GM10847 (cell line): Measurements from ENCODE around the gene IPO11.

ENCODE experiments used
- POLR2A ChIP-seq: IDR thresholded peaks from 2 replicates; pipeline ENCODE4 v1.6.1; 2011; ENCODE audit not compliant: insufficient read length; ENCODE audit errors: extremely low read depth

Gene IPO11

DNA sequence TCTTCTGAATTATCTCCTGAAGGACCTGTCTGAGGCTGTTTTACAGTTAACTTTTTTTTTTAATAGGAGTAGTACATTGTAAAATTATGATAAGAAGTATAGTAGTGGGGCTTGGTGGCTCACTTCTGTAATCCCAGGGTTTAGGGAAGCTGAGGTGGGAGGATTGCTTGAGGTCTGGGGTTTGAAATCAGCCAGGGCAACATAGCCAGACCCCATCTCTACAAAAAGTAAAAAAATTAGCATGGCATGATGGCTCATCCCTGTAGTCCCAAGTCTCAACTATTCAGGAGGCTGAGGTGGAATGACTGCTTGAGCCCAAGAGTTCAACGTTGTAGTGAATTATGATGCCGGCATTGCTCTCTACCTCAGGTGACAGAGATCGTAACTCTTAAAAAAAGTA is 7.0 kb downstream of the IPO11 start:
- no peak for TF ChIP-seq POLR2A

DNA sequence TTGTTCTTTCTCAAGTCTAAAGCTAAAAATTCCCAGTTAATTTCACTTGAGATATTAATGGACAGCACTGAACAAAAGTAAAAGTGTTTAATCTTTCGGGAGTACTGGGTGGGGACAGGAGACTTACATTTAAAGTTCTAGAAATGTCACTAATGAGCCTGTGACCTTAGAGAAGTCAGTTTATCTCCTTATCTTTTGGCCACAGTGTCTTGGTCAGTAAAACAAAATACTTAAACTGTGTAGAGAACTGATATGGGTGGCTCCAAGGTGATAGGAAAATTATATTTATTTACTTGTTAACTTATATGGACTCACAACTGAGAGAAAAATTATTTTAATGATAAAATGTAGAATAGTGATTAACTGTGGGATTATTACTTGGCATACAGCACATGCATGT is 8.9 kb downstream of the IPO11 start:
- TF ChIP-seq POLR2A = no peak

DNA sequence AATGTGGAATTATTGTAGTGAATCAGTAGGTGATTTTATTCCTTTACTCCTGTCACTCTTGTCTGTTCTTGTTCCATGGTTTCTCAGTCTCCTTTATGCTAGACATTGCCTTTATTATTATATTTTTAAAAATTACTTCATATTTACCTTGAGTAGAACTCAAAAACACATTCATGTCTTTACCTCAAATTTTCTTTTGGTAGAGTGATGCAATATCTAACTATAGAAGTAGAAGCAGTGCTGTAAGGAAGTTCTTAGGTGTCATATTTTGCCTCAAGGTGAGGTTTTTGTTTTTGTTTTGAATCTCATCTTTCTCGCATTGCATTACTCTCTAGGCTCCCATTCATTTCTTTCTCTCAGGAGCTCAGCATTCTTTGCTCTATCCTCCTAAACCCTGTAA is 12.2 kb downstream of the IPO11 start:
- TF ChIP-seq POLR2A = no peak

DNA sequence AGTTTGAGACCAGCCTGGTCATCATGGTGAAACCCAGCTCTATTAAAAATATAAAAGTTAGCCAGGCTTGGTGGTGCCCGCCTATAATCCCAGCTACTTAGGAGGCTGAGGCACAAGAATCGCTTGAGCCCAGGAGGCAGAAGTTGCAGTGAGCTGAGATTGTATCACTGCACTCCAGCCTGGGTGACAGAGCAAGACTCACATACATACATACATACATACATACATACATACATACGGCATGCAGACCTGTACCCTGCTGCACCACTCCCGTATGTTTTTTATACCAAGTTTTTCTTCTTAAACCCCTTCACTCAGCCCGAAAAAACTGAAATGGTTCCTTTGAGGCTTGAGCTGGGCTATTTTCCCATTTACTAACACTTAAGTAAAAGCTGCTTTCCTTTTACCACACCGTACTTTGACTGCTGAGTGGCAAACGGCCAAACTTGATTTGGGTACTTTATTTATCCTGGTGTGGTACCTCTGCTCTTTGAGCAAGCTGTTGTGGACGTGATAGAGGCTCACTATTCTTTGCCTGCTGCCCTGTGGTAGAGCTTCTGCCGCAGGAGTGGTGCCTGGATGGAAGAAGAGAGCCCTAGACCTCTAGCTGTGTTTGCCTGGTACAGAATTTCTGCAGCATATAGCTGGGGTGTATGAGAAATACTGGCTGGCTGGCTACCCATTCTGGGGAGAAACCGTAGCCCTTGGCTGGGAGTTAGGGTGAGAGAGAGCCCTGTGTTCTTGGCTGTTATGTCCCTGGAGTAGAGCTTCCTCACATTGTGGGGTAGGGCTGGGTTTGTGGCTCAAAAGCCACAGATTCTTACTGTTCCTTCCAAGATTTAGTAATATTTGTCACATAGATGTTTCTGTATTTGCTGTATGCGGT is 19.4 kb downstream of the IPO11 start:
- TF ChIP-seq POLR2A = no peak

DNA sequence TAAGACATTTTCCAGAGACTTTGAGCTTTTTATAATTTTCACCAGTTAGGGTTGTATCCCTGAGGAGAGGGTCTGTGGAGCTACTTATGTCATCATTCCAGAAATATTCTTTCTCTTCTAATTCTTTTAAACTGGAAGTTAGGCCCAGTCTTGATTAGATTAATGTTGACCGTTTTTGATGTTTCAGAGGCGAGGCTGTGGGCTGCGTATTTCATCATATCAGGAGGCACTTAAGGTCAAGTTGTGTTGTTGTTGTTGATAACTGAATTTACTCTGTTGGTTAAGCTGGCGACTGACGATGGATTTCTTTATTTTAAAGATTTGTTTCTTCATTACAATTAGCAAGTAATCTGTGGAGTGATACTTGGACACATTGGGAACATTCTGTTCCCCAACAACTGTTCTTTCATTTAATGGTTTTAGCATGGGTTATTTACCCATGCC is 20.1 kb downstream of the IPO11 start:
- TF ChIP-seq POLR2A = no peak

DNA sequence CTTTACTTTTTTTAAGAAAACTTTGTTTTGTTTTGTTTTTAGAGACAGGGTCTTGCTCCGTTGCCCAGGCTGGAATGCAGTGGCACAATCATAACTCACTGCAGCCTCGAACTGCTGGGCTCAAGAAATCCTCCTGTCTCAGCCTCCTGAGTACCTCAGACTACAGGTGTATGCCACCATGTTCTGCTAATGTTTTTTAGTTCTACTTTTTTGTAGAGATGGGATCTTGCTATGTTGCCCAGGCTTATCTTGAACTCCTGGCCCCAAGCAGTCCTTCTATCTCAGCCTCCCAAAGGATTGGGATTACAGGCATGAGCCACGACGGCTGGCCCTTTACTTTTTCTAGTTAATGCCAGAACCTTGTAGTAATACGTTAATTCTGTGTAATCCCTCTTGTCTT is 36.0 kb downstream of the IPO11 start:
- no peak for TF ChIP-seq POLR2A

DNA sequence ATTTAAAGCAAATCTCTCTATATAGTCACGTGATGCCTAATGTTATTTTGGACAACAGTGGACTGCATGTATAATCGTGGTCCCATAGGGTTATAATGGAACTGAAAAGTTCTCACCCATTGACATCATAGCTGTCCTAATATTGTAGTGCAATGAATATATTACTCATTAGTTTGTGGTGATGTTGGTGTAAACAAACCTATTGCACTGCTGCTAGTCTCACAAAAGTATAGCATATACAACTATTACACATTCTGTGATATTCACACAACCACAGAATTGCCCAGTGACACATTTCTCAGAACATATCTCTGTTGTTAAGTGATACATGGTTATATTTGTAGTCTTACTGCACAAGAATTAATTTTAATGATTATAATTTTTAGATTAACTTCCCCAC is 37.7 kb downstream of the IPO11 start:
- no peak for TF ChIP-seq POLR2A

DNA sequence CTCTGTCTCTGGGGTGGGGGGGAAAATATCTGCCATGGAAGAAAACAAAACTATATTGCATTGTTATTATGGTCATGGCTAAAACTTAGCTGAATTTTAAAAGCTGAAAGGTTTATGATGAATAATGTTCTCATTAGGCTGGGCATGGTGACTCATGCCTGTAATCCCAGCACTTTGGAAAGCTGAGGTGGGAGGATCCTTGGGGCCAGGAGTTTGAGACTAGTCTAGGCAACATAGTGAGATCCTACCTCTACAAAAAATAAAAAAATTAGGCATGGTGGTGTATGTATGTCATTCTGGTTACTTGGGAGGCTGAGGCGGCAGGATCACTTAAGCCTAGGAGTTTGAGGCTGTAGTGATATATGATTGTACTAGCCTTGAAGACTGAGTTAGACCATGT is 44.5 kb downstream of the IPO11 start:
- no peak for TF ChIP-seq POLR2A

DNA sequence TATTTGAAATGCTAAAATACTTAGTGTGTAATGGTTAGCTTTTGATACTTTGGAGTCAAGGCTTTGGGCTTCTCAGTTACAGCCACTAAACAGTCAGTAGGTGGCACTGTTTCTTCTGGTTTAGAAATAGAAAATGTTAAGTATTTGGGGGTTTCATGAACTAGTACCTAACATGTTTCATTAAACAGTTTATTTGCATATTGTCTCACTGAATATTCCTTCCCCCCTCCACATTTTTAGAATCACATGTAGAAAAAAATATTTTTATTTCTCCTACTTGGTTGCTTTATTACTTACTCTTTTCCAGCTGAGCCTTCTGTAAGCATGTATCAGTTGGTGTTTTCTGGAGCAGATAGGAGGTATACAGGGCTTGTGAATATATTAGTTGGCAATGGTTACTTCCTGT is 48.0 kb downstream of the IPO11 start:
- no peak for TF ChIP-seq POLR2A

DNA sequence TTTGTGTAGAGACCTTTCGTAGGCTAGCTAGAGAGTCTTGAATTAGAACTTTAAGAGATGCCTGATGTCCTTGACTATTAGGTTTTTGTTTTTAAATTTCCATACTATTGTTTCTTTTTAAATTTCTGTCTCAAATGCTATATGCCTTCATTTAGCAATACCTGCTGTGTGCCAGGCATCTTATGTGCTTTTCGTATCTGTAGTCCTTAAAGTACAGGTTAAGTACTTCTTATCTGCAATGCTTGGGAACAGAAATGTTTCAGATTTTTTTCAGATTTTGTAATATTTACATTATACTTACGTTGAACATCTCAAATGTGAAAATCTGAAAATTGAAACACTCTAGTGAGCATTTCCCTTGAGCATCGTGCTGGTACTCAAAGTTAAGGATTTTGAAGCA is 49.0 kb downstream of the IPO11 start:
- no peak for TF ChIP-seq POLR2A

DNA sequence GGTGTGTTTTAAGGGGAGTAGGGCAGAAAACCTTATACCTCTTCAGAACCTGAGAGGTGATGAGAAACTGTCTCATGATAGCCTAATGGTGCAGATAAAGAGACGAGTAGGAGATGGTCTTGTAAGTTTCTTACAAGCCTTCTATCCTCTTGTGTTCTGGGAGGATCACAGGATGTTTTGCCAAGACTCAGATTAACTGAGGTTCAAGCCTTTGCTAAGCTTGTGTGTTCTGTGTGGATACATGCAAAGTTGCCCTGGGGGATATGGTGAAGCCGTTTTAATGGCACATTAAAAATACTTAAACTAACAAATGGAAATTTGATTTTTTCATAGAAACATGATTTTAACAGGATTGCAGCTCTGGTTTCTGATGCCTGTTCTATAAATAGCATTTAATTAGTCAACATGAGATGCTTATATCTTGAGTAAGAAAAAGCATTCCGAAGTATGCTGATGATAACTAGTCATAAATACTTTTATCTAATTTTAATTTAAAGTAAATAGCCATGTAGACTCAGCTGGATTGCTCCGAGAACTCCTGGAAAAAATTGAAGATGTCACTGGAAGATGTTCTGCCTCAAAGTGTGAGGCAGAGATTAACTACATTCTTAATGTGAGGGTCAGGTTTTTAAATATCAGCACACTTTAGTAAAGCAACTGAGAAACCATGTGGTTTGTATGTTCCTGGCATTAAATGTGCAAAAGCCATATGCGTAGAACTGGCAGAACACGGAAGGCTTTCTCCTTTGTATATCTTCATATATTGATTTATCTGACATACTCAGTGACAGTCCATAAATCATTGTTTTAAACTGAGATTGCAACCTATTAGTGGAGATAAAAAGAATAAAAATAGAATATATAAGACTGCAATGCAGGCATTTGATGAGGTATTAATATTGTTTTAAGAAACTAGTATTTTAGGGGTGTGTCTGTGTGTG is 53.7 kb downstream of the IPO11 start:
- no peak for TF ChIP-seq POLR2A

DNA sequence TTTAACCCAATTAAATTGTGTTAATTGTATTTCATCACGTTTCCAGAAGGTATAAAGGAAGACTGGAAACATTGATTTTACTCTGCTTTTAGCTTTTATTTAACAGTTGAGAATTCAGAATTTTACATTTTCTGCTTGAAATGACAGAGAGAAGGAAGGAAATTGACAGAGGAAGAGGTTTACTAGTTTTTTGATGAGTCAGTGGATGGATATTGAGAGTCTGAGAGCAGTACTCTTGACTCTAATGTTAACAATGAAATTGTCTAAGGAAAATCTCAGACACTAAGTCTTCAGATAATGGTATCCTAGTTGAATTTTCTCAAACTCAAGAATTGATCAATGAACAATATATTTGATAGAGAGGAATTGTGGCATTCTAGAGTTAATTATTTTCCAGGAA is 60.6 kb downstream of the IPO11 start:
- TF ChIP-seq POLR2A = no peak

DNA sequence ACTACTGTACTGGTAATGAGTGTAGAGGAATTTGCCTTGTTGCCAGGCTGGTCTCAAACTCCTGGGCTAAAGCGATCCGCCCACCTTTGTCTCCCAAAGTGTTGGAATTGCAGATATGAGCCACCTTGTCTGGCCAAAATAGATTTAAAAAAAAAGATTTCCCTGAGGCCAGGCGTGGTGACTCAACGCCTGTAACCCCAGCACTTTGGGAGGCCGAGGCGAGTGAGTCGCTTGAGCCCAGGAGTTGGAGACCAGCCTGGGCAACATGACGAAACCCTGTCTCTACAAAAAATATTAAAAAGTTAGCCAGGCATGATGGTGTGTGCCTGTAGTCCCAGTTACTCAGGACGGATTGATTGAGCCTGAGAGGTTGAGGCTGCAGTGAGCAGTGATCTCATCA is 62.5 kb downstream of the IPO11 start:
- TF ChIP-seq POLR2A = no peak

DNA sequence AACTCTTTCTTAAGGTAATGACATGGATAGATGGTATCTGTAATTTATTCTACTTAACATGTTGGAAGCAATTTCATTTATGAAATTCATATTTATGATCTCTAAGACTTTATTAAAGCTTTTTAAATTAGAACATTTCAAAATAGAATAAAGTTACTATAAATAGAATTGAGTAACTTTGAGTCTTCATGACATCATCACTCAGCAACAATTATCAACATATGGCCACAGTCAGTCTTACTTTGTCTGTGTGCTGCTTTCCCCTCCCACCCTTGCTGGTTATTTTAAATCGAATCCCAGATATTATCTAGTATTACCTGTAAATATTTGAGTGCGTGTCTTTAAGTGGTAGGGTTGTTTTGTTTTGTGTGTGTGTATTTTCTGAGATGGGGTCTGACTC is 65.2 kb downstream of the IPO11 start:
- no peak for TF ChIP-seq POLR2A

DNA sequence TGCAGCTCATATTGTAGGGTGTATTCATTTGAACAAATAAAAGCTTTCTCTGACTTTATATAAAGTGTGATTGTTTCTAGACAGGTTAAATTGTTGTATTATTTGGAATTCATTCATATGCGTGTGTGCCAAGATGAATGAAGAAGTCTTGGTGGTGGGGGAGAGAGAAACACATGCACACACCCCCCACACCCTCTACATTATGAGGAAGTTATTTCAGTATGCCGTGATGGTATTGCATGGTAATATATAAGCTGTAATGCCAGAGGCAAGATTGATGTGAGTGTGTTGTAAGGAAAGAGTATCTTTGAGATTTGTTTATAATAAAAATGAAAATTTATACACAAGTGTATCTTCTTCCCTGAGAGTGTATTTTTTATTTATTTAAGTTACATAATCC is 71.0 kb downstream of the IPO11 start:
- TF ChIP-seq POLR2A = no peak

DNA sequence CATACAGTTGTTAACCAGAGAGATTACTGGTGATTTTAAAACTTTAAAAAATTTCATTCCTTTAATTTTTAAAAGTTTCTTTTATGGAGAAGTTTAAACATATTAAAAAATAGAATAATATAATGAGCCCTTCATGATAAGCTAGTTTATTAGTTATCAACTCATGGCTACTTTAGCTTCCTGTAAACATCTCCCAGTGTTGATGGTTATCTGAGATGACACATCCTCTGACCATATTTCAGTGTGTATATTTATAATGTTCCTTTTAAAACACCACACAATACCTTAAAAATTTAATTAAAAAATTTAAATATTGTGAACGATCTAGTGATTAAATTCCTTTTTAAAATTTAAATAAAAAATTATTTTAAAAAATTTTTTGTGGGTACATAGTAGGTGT is 74.1 kb downstream of the IPO11 start:
- no peak for TF ChIP-seq POLR2A

DNA sequence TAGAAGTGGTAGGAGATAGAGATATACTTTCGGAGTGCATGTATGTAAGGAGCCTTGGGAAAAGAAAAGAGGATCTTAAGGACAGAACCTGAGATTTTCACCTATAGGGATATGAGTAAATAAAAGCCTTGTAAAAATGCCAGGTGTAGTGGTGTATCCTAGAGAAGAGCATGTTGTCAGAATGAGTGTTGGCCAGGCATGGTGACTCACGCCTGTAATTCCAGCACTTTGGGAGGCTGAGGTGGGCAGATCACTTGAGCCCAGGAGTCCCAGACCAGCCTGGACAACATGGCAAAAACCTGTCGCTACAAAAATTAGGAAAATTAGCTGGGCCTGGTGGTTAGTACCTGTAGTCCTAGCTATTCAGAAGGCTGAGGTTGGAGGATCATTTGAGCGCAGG is 76.0 kb downstream of the IPO11 start:
- no peak for TF ChIP-seq POLR2A

DNA sequence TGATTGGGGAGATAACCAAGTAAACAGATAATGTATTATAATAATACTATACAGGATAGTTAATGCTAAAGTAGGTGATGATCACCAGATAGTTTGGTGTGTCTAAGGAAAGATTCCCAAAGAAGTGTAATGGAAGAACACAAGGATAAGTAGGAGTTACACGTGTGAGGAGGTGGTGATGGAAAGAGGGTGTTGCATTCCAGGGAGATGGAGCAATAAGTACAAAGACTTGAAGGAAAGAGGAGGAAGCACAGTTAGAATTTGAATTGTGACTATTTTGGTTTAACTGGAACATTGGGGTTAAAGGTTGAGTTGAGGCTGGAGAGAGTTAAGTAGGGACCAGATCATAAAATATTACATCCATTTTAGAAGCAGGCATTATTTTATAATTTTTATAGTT is 76.9 kb downstream of the IPO11 start:
- TF ChIP-seq POLR2A = no peak
